ENCODE results near the gene CACNA1H.
"Not testable (repeated sequence)": the region's sequence is repeated elsewhere in the genome, so short reads cannot be mapped to it uniquely, and the experiment has no call there.

CACNA1H gene

DNA sequence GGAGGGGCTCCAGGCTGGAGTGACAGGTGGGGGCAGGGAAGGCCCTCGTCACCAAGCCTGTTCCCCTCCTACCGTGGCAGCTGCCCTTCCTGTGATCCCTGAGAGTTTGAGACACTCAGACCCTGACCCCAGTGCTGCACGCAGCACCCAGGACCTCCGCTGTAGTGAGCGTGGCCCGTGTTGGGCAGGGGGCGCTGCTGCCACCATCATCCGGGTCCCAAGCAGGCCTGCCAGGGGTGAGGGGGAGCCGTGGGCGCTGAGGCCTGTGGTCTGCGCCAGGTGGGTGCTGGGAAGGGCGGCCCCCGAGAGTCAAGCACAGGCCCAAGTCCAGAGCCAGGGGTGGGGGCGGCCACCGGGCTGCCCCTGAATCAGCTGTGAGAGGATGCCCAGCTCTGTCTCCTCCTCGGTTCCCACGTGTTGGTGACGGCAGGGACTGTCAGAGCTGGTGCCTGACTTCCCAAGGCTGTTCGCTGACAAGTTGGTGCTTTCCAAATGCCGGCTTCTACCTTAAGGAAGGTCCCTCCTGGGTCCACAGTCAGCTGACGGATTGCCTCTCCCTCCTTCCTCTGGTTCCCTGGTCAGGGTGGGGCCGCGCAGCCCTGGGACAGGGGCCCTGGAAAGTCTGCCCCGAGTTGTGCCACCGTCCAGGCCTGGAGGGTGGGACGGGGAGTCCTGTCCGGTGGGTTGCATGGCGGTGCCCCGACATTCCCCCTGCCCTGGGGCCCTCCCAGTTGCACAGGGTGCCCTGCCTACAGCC is 41.1 kb downstream of the CACNA1H start:
- no peak for DNase-seq

GRCh38 chr16:1194665-1195392 is 41.9 kb downstream of the CACNA1H start:
- no peak for DNase-seq

- no peak for DNase-seq
Observed at GRCh38 chr16:1195393-1195666, 42.4 kb downstream of the CACNA1H start.

- DNase-seq: no peak
Observed at GRCh38 chr16:1196494-1196893, 43.6 kb downstream of the CACNA1H start.

DNA sequence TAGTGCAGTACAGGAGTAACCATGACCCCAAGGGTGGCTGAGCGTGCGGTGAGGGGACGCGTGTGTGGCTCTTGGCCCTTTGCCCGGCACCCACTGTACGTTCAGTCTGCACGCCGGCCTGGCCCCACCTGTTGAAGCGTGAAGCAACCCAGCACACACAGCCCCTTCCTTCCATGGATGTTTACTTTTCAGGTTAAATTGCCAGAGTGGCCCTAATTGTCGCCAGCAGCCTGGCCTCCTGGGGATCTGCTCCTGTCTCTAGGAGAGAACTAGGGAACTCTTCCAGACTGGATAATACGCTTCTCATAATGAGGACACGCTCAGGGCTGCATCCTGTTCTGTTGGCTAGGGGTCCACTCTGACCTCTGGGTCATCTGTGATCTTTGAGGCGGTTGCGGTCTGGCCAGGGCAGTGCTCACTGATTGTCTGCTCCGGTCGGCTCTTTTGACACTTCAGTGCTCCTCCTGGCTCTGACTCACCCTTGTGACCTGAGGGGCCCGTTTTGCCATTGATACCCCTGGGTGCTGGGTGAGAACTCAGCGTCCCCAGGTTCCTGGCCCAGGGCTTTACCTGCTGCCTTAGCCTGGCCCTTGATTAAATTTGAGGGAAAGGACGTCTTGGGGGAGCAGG is 44.4 kb downstream of the CACNA1H start:
- DNase-seq: no peak

- no peak for DNase-seq
Observed at GRCh38 chr16:1198194-1198593, 45.3 kb downstream of the CACNA1H start.

DNA sequence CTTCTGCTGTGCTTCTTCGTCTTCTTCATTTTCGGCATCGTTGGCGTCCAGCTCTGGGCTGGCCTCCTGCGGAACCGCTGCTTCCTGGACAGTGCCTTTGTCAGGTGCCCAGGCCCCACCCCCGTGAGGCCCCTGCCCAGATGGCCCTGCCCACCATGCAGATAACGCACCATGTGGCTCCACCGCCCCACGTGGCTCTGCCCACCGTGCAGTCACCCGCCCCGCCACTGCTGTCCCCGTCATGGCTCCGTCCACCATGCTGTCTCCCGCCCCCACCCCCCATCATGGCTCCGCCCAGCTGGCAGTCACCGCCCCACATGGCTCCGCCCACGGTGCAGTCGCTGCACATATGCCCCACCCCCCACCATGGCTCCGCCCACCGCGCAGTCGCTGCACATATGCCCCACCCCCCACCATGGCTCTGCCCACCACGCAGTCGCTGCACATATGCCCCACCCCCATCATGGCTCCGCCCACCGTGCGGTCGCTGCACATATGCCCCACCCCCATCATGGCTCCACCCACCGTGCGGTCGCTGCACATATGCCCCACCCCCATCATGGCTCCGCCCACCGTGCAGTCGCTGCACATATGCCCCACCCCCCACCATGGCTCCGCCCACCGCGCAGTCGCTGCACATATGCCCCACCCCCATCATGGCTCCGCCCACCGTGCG is 45.9 kb downstream of the CACNA1H start:
- not testable (repeated sequence) for DNase-seq

- DNase-seq: no peak
Observed at GRCh38 chr16:1199347-1200013, 46.6 kb downstream of the CACNA1H start.

- DNase-seq: no peak
Observed at GRCh38 chr16:1200014-1200627, 47.2 kb downstream of the CACNA1H start.

DNA sequence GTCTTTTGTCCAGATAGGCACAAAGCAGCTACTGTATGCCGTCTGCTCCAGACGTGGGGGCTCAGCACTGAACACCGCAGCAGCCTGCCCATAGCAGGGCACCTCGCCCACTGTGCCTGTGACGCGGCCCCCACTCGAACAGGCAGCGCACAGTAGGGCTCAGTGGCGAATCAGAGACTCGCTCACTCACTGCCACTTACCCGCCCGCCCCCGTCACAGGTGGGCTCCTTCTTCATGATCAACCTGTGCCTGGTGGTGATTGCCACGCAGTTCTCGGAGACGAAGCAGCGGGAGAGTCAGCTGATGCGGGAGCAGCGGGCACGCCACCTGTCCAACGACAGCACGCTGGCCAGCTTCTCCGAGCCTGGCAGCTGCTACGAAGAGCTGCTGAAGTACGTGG is 48.5 kb downstream of the CACNA1H start:
- no peak for DNase-seq

DNA sequence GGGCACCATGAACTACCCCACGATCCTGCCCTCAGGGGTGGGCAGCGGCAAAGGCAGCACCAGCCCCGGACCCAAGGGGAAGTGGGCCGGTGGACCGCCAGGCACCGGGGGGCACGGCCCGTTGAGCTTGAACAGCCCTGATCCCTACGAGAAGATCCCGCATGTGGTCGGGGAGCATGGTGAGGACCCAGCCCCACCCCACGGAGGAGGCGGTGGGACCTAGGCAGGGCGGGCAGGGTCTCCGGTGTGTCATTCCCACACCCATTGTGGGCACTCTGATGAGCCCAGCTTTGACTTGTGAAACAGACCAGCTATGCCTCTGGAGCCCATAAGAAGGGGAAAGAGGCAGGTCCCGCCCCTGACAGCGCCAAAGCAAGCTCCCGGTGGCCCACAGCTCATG is 49.4 kb downstream of the CACNA1H start:
- DNase-seq: no peak

- DNase-seq: no peak
Observed at GRCh38 chr16:1204933-1205332, 52.0 kb downstream of the CACNA1H start.

DNA sequence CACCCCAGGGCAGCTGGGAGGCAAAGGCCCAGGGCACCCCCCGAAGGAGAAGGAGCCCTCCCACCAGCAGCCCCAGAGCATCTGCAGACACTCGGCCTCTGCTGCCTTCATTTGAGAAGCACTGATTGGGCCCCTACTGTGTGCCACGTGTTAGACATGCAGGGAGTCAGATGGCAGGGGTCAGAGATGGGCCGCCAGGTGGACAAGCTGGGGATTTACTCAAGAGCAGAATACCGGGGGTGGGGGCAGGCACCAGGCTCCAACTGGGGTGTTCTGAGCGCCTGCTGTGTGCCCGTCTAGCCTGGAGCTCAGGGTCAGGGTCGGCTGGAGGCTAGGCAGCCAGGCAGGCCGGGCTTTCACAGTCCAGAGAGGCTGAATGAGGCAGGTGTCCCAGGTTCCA is 53.4 kb downstream of the CACNA1H start:
- no peak for DNase-seq

- no peak for DNase-seq
Observed at GRCh38 chr16:1206786-1207185, 53.9 kb downstream of the CACNA1H start.

GRCh38 chr16:1208239-1208830 is 55.4 kb downstream of the CACNA1H start:
- DNase-seq: no peak

- DNase-seq: no peak
Observed at GRCh38 chr16:1209081-1209480, 56.2 kb downstream of the CACNA1H start.

DNA sequence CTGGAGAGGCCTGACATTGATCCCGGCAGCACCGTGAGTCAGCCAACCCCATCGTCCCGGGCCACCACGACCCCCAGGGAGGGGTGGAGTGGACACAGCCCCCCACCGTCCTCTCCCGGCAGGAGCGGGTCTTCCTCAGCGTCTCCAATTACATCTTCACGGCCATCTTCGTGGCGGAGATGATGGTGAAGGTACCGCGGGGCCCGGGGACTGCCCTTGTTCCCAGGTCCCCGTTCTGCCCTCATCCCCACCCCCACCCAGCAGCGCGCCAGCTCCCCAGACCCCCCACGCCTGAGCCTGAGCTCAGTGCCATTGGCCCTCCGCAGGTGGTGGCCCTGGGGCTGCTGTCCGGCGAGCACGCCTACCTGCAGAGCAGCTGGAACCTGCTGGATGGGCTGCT is 57.6 kb downstream of the CACNA1H start:
- DNase-seq: no peak

GRCh38 chr16:1211451-1212268 is 58.8 kb downstream of the CACNA1H start:
- no peak for DNase-seq

GRCh38 chr16:1212616-1213194 is 59.8 kb downstream of the CACNA1H start:
- no peak for DNase-seq

- no peak for DNase-seq
Observed at GRCh38 chr16:1213231-1213630, 60.3 kb downstream of the CACNA1H start.

All from fibroblast of skin of abdomen (primary cell).